Activated T-cell treated with anti-CD3 and anti-CD28 coated beads for 24 hours (primary cell): ENCODE results near the gene MARK2.
"Not testable (repeated sequence)": the region's sequence is repeated elsewhere in the genome, so short reads cannot be mapped to it uniquely, and the experiment has no call there.

Experiments
- DNase-seq: peaks from one replicate; pipeline ENCODE4 v3.0.0-alpha.2; 2020; ENCODE audit warnings: low read depth

MARK2 gene

GRCh38 chr11:63838678-63839507, at the start of gene MARK2:
Gene MARK2, plus strand, starts transcription at chr11:63839110. Its CDS starts 397 bp downstream, at chr11:63839507.
- peak; percentile 100 for DNase-seq

GRCh38 chr11:63791495-63792167, 47.3 kb upstream of the MARK2 start:
- no peak for DNase-seq

- DNase-seq = no peak
Measured at GRCh38 chr11:63793161-63793560, 45.7 kb upstream of the MARK2 start.

- DNase-seq = no peak
Measured at GRCh38 chr11:63795066-63795465, 43.8 kb upstream of the MARK2 start.

- DNase-seq = no peak
Measured at GRCh38 chr11:63800921-63801320, 38.0 kb upstream of the MARK2 start.

- DNase-seq = no peak
Measured at GRCh38 chr11:63802637-63803414, 36.1 kb upstream of the MARK2 start.

- no peak for DNase-seq
Measured at GRCh38 chr11:63804259-63804658, 34.7 kb upstream of the MARK2 start.

- DNase-seq = no peak
Measured at GRCh38 chr11:63805844-63806415, 33.0 kb upstream of the MARK2 start.

GRCh38 chr11:63810383-63810782, 28.5 kb upstream of the MARK2 start:
- DNase-seq = not testable (repeated sequence)

- no peak for DNase-seq
Measured at GRCh38 chr11:63811522-63811921, 27.4 kb upstream of the MARK2 start.

- DNase-seq = peak; percentile 62
Measured at GRCh38 chr11:63813035-63813562, 25.8 kb upstream of the MARK2 start, which contains the start of gene SPINDOC. Gene SPINDOC, plus strand, starts transcription at chr11:63813456. Its CDS starts 231 bp downstream, at chr11:63813687.

- peak; percentile 18 for DNase-seq
Measured at GRCh38 chr11:63813563-63814382, 25.1 kb upstream of the MARK2 start.

GRCh38 chr11:63814383-63814736, 24.6 kb upstream of the MARK2 start:
- no peak for DNase-seq

- no peak for DNase-seq
Measured at GRCh38 chr11:63816166-63816565, 22.7 kb upstream of the MARK2 start.

GRCh38 chr11:63816732-63817131, 22.2 kb upstream of the MARK2 start:
- no peak for DNase-seq

- DNase-seq = no peak
Measured at GRCh38 chr11:63817758-63818498, 21.0 kb upstream of the MARK2 start.

- DNase-seq = no peak
Measured at GRCh38 chr11:63818609-63819008, 20.3 kb upstream of the MARK2 start.

- DNase-seq = no peak
Measured at GRCh38 chr11:63821411-63821810, 17.5 kb upstream of the MARK2 start.

GRCh38 chr11:63826471-63827190, 12.3 kb upstream of the MARK2 start:
- no peak for DNase-seq
